ENCODE measurements around the gene GTPBP3.

GRCh38 chr19:17325133-17325532, 12.2 kb upstream of the GTPBP3 start:
- no peak for TF ChIP-seq EP300 (IDR thresholded peaks at IDR 0.05; ENCODE audit: low read depth in 2 of 2, low read length in 2 of 2)
- no peak for TF ChIP-seq EP300 (CRISPR knock-in tag; IDR thresholded peaks at IDR 0.05; ENCODE audit: borderline replicate concordance)
- TF ChIP-seq ZNF225 (CRISPR knock-in tag; IDR thresholded peaks at IDR 0.05): no peak
- TF ChIP-seq FOXJ3 (CRISPR knock-in tag; IDR thresholded peaks at IDR 0.05; ENCODE audit: borderline replicate concordance): no peak
- no peak for TF ChIP-seq NFATC3 (CRISPR knock-in tag; IDR thresholded peaks at IDR 0.05)
- no peak for TF ChIP-seq ZC3H4 (CRISPR knock-in tag; IDR thresholded peaks at IDR 0.05; ENCODE audit: borderline replicate concordance)
- TF ChIP-seq EZH2 (conservative IDR thresholded peaks at IDR 0.05; ENCODE audit: low read depth, low read length): no peak
- TF ChIP-seq RARA (CRISPR knock-in tag; IDR thresholded peaks at IDR 0.05): no peak
- TF ChIP-seq ZFP82 (CRISPR knock-in tag; IDR thresholded peaks at IDR 0.05; ENCODE audit: borderline replicate concordance): no peak
